ENCODE measurements around the gene METTL23. TPM values are rescaled to one million over a fixed set of nuclear protein-coding genes. Genes with fewer than 3 reads are reported as not detected.

Gene METTL23
- total RNA-seq = 10 to 100 TPM; 13.8 to 32.5 (median 21.6) TPM

GRCh38 chr17:76726776-76727718, at the start of gene METTL23:
METTL23 (plus strand) TSS chr17:76726839; CDS start chr17:76729711, 2,872 bp downstream.
- H3K4me3 ChIP-seq = peak within 1 kb of the TSS; percentile 91 to 98
- no peaks in the 10 kb centered on the region for H3K36me3 ChIP-seq
- peak within 1 kb of the TSS; percentile 98 to 99 for H3K27ac ChIP-seq
- peaks cover 8 to 19% of the 10 kb centered on the region in 2 donors for H3K4me1 ChIP-seq
- peak; percentile 86 to 87 for DNase-seq
- H3K27me3 ChIP-seq = no peaks in the 10 kb centered on the region
- TF ChIP-seq POLR2A (IDR thresholded peaks at IDR 0.05) = peak in 1 of 2 donors; percentile 51
- TF ChIP-seq CTCF (IDR thresholded peaks at IDR 0.05) = peak; percentile 62 to 80 (median 74)
- intact Hi-C loops (cut with DNase I; ENCODE audit: low total_unique reads) = no loop called here
- H3K9me3 ChIP-seq = no peaks in the 10 kb centered on the region

- H3K27me3 ChIP-seq = no peaks in the 10 kb centered on the region
- H3K4me3 ChIP-seq = no peak overlapping the region
- H3K27ac ChIP-seq = no peak overlapping the region
- H3K9me3 ChIP-seq = no peaks in the 10 kb centered on the region
- intact Hi-C loops (cut with DNase I; ENCODE audit: low total_unique reads) = no loop called here
- H3K36me3 ChIP-seq = no peaks in the 10 kb centered on the region
- DNase-seq = no peak
- peaks cover 4 to 17% of the 10 kb centered on the region in 2 donors for H3K4me1 ChIP-seq
- TF ChIP-seq POLR2A (IDR thresholded peaks at IDR 0.05) = no peak
- no peak for TF ChIP-seq CTCF (IDR thresholded peaks at IDR 0.05)
Observed at GRCh38 chr17:76677406-76677805, 49.2 kb upstream of the METTL23 start.

GRCh38 chr17:76678330-76678729, 48.3 kb upstream of the METTL23 start:
- Histone ChIP-seq H3K27ac (no peak overlapping the region), H3K4me3 (no peak overlapping the region), H3K9me3 (no peaks in the 10 kb centered on the region), H3K27me3 (no peaks in the 10 kb centered on the region), H3K4me1 (peaks cover 14 to 17% of the 10 kb centered on the region in 2 donors), H3K36me3 (no peaks in the 10 kb centered on the region)
- TF ChIP-seq POLR2A (IDR thresholded peaks at IDR 0.05) (no peak), CTCF (IDR thresholded peaks at IDR 0.05) (no peak)
- intact Hi-C loops (cut with DNase I; ENCODE audit: low total_unique reads) = no loop called here
- no peak for DNase-seq

GRCh38 chr17:76679239-76679638, 47.4 kb upstream of the METTL23 start:
- no peak for TF ChIP-seq POLR2A (IDR thresholded peaks at IDR 0.05)
- TF ChIP-seq CTCF (IDR thresholded peaks at IDR 0.05) = no peak
- H3K27me3 ChIP-seq = no peaks in the 10 kb centered on the region
- H3K36me3 ChIP-seq = no peaks in the 10 kb centered on the region
- no peak for DNase-seq
- no peaks in the 10 kb centered on the region for H3K9me3 ChIP-seq
- H3K4me3 ChIP-seq = no peak overlapping the region
- peaks cover 16 to 17% of the 10 kb centered on the region in 2 donors for H3K4me1 ChIP-seq
- intact Hi-C loops (cut with DNase I; ENCODE audit: low total_unique reads) = no loop called here
- H3K27ac ChIP-seq = no peak overlapping the region
